GM12878 (cell line): ENCODE results near the gene SCUBE2.

Experiments used
- CEBPB ChIP-seq, 2 experiments: fragments of 150-350 bp in 1 of 2; IDR thresholded peaks; 2 replicates each; pipeline ENCODE4 v1.6.1; 2012 to 2014; ENCODE audit warnings: low read depth in 2 of 2, low read length in 2 of 2, borderline replicate concordance in 1 of 2, inconsistent platforms in 1 of 2
- EED ChIP-seq: sonication (generic); IDR thresholded peaks from 2 replicates; pipeline ENCODE4 v1.6.1; 2016; ENCODE audit warnings: antibody characterized with exemption, low read depth
- EP300 ChIP-seq, 2 experiments: fragments of 150-350 bp in 1 of 2; IDR thresholded peaks; 2 replicates each; pipeline ENCODE4 v1.6.1; 2011 to 2012; ENCODE audit warnings: low read depth in 2 of 2, low read length in 2 of 2, borderline replicate concordance in 1 of 2, improper control_type of control experiment in 1 of 2, inconsistent platforms in 1 of 2; ENCODE audit not compliant: control insufficient read depth in 1 of 2
- ESRRA ChIP-seq: IDR thresholded peaks from 2 replicates; pipeline ENCODE4 v1.6.1; 2012; ENCODE audit warnings: mild to moderate bottlenecking, low read length, improper control_type of control experiment
- KDM1A ChIP-seq: fragments of 200-600 bp; sonication (generic); IDR thresholded peaks from 2 replicates; pipeline ENCODE4 v1.6.1; 2016; ENCODE audit warnings: borderline replicate concordance
- NR2C1 ChIP-seq: fragments of 450-650 bp; IDR thresholded peaks from 2 replicates; pipeline ENCODE4 v1.6.1; 2017; ENCODE audit warnings: antibody characterized with exemption, mild to moderate bottlenecking, moderate library complexity
- POLR2AphosphoS5 ChIP-seq: IDR thresholded peaks from 2 replicates; pipeline ENCODE4 v1.6.1; 2011; ENCODE audit warnings: mild to moderate bottlenecking, low read length, inconsistent platforms
- RCOR1 ChIP-seq: conservative IDR thresholded peaks from 2 replicates; pipeline ENCODE4 v1.6.1; 2012; ENCODE audit warnings: low read depth, low read length, improper control_type of control experiment
- TAF1 ChIP-seq: IDR thresholded peaks from 2 replicates; pipeline ENCODE4 v1.6.1; 2011; ENCODE audit warnings: mild to moderate bottlenecking, low read depth, low read length, borderline replicate concordance
- ZNF622 ChIP-seq: fragments of 450-650 bp; IDR thresholded peaks from 2 replicates; pipeline ENCODE4 v1.6.1; 2017; ENCODE audit warnings: mild to moderate bottlenecking, inconsistent platforms
- TF ChIP-seq, protein P1 (sequence below), 3 experiments: IDR thresholded peaks in 2 of 3; conservative IDR thresholded peaks in 1 of 3; 2 replicates each; pipeline ENCODE4 v1.5.1; 2011; ENCODE audit warnings: low read depth in 3 of 3, low read length in 3 of 3, mild to moderate bottlenecking in 3 of 3, control low read depth in 2 of 3, moderate library complexity in 2 of 3, inconsistent platforms in 1 of 3, mixed read lengths in 1 of 3; ENCODE audit not compliant: control insufficient read depth in 2 of 3, insufficient read depth in 1 of 3; ENCODE audit errors: extremely low read depth in 1 of 3
- TF ChIP-seq, protein P2 (sequence below): IDR thresholded peaks from 2 replicates; pipeline ENCODE4 v1.6.1; 2012; ENCODE audit warnings: low read depth, low read length, improper control_type of control experiment
- TF ChIP-seq, protein P3 (sequence below): IDR thresholded peaks from 2 replicates; pipeline ENCODE4 v1.6.1; 2012; ENCODE audit warnings: low read depth, low read length, improper control_type of control experiment

DNA sequence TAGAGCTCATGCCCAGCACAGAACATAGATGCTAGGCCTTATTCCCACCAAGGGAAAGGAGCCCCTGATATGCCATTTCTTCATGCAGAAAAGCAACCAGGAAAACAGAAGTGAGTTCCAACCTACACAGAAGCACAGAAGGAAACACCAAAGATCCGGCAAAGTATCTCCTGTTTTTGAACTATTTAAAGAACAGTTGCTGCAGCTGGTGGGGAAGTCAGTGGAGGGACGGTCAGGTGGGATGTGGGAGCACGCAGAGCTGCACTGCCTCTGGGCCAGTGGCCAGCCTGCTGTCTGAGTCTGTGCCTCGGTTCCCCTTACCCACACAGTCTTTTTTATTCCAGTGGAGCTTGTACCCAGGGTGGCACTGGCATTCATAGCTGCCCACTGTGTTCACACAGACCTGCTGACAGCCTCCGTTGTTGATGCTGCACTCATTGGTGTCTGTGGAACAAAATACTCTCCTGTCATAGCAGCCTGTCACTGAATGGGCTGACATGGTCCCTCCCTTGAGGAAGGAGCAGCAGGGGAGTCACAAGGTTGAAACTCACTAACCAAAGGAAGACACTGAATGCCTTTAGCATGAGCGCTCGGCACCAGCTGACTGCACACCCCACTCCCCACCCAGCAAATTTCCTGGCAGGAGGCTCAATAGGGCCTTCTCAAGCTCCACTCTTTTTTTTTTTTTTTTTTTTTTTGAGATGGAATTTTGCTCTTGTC lies 37.9 kb downstream of the SCUBE2 start:
- TF ChIP-seq, protein P1, sequence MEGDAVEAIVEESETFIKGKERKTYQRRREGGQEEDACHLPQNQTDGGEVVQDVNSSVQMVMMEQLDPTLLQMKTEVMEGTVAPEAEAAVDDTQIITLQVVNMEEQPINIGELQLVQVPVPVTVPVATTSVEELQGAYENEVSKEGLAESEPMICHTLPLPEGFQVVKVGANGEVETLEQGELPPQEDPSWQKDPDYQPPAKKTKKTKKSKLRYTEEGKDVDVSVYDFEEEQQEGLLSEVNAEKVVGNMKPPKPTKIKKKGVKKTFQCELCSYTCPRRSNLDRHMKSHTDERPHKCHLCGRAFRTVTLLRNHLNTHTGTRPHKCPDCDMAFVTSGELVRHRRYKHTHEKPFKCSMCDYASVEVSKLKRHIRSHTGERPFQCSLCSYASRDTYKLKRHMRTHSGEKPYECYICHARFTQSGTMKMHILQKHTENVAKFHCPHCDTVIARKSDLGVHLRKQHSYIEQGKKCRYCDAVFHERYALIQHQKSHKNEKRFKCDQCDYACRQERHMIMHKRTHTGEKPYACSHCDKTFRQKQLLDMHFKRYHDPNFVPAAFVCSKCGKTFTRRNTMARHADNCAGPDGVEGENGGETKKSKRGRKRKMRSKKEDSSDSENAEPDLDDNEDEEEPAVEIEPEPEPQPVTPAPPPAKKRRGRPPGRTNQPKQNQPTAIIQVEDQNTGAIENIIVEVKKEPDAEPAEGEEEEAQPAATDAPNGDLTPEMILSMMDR (IDR thresholded peaks at IDR 0.05 in 2 of 3, conservative IDR thresholded peaks at IDR 0.05 in 1 of 3; ENCODE audit: control insufficient read depth in 2 of 3, extremely low read depth in 1 of 3, insufficient read depth in 1 of 3, low read depth in 3 of 3, low read length in 3 of 3): no peak
- TF ChIP-seq, protein P2, sequence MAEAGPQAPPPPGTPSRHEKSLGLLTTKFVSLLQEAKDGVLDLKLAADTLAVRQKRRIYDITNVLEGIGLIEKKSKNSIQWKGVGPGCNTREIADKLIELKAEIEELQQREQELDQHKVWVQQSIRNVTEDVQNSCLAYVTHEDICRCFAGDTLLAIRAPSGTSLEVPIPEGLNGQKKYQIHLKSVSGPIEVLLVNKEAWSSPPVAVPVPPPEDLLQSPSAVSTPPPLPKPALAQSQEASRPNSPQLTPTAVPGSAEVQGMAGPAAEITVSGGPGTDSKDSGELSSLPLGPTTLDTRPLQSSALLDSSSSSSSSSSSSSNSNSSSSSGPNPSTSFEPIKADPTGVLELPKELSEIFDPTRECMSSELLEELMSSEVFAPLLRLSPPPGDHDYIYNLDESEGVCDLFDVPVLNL: no peak
- no peak for TF ChIP-seq NR2C1
- TF ChIP-seq CEBPB (IDR thresholded peaks at IDR 0.05; ENCODE audit: borderline replicate concordance in 1 of 2, low read depth in 2 of 2, low read length in 2 of 2): no peak
- TF ChIP-seq, protein P3, sequence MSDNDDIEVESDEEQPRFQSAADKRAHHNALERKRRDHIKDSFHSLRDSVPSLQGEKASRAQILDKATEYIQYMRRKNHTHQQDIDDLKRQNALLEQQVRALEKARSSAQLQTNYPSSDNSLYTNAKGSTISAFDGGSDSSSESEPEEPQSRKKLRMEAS: no peak
- TF ChIP-seq KDM1A: no peak
- no peak for TF ChIP-seq POLR2AphosphoS5
- no peak for TF ChIP-seq RCOR1
- TF ChIP-seq ESRRA: no peak
- no peak for TF ChIP-seq EED
- TF ChIP-seq ZNF622: no peak
- TF ChIP-seq EP300 (IDR thresholded peaks at IDR 0.05; ENCODE audit: borderline replicate concordance in 1 of 2, control insufficient read depth in 1 of 2, low read depth in 2 of 2, low read length in 2 of 2): no peak
- TF ChIP-seq TAF1: no peak
